Spleen (tissue), 13 donors: ENCODE measurements around the gene VAMP3. TPM values are rescaled to one million over a fixed set of nuclear protein-coding genes. Genes with fewer than 3 reads are reported as not detected.

Experiments used
- DNase-seq: peaks from one replicate; pipeline ENCODE4 v3.0.0-alpha.2; 2020
- H3K27ac ChIP-seq, 8 donors: fragments of 200-600 bp; sonication (generic) in 7 of 8; 1 replicate in 4 of 8; 2 replicates in 4 of 8; pipeline versions ENCODE4 v1.5.0 to v1.8.0; 2016 to 2021; ENCODE audit warnings: inconsistent platforms in 4 of 8, mild to moderate bottlenecking in 4 of 8, moderate library complexity in 1 of 8
- H3K27me3 ChIP-seq, 7 donors: fragments of 200-600 bp; sonication (generic) in 6 of 7; replicated peaks in 1 of 7; 1 replicate in 4 of 7; 2 replicates in 3 of 7; pipeline versions ENCODE4 v1.5.0 to v1.8.0; 2016 to 2021; ENCODE audit warnings: inconsistent platforms in 3 of 7, mild to moderate bottlenecking in 1 of 7
- H3K36me3 ChIP-seq, 6 donors: fragments of 200-600 bp; sonication (generic) in 5 of 6; 1 replicate in 4 of 6; 2 replicates in 2 of 6; pipeline versions ENCODE4 v1.5.0 to v1.8.0; 2016 to 2021; ENCODE audit warnings: inconsistent platforms in 2 of 6
- H3K4me1 ChIP-seq, 6 donors: fragments of 200-600 bp; sonication (generic) in 5 of 6; 1 replicate in 3 of 6; 2 replicates in 3 of 6; pipeline versions ENCODE4 v1.5.0 to v1.8.0; 2016 to 2021; ENCODE audit warnings: inconsistent platforms in 3 of 6
- H3K4me3 ChIP-seq, 8 donors: fragments of 200-600 bp; sonication (generic) in 7 of 8; 1 replicate in 4 of 8; 2 replicates in 4 of 8; pipeline versions ENCODE4 v1.5.0 to v1.8.0; 2016 to 2021; ENCODE audit warnings: inconsistent platforms in 4 of 8, mild to moderate bottlenecking in 4 of 8, moderate library complexity in 2 of 8
- H3K9me3 ChIP-seq, 8 donors: fragments of 200-600 bp; sonication (generic) in 7 of 8; 1 replicate in 4 of 8; 2 replicates in 4 of 8; pipeline versions ENCODE4 v1.5.0 to v1.8.0; 2016 to 2021; ENCODE audit warnings: inconsistent platforms in 4 of 8
- CTCF ChIP-seq, 11 experiments: fragments of 200-600 bp in 7 of 11; fragments of 450-650 bp in 4 of 11; sonication (generic) in 4 of 11; IDR thresholded peaks in 8 of 11; conservative IDR thresholded peaks in 3 of 11; 1 replicate in 7 of 11; 2 replicates in 4 of 11; pipeline versions ENCODE4 v1.4.0 to v1.8.0; 2016 to 2021; ENCODE audit warnings: antibody characterized with exemption in 11 of 11, inconsistent platforms in 4 of 11, mild to moderate bottlenecking in 1 of 11
- POLR2A ChIP-seq, 3 donors: fragments of 450-650 bp; IDR thresholded peaks; one replicate each; pipeline ENCODE4 v1.5.1; 2017; ENCODE audit warnings: antibody characterized with exemption in 3 of 3, mild to moderate bottlenecking in 1 of 3
- POLR2AphosphoS5 ChIP-seq, 3 donors: sonication (generic); formaldehyde crosslinking; IDR thresholded peaks; one replicate each; pipeline ENCODE4 v1.5.1; 2017; ENCODE audit warnings: antibody characterized with exemption in 3 of 3
- WGBS, 5 donors: extraction: QIAGEN DNeasy Blood & Tissue Kit in 3 of 5; methylation state at CpG; one replicate each; pipeline versions ENCODE4 v1.1.5 to v1.1.7; 2013 to 2018; 5-methylcytosine and 5-hydroxymethylcytosine counted together
- intact Hi-C: fragments of 100-400 bp; cut with DNase I; formaldehyde crosslinking; loops from one replicate; pipeline ENCODE4 v1.15.0; 2023; ENCODE audit warnings: low total_unique reads
- long read RNA-seq, 2 donors: transcript quantifications; one replicate each; lab custom pipeline, GENCODE V29; 2026
- polyA plus RNA-seq, 3 donors: library from polyadenylated mRNA; stranded (reverse); fragments of 200-250 nt; gene quantifications; one replicate each; pipeline ENCODE4 v1.2.1, GENCODE V29; 2013
- total RNA-seq, 7 donors: library from RNA; depleted of rRNA in 3 of 7; stranded (reverse); fragments of >200 nt in 3 of 7; fragmentation: NEBNext Ultra II Directional in 4 of 7; extraction: Animal tissue kit (Norgen Biotek cat#: 25700) in 4 of 7; gene quantifications; one replicate each; pipeline versions ENCODE4 v1.1.0 to v1.2.1, GENCODE V29; 2016 to 2021
- donor health status: healthy with polysubstance abuse.
- donor health status: DM: no; HTN: no; CAD: no; lungs with moderate emphysema.
- donor health status: DM: no; HTN: no; CAD: no.
- donor health status: Bipolar disorder and iron deficiency.
- donor health status: healthy.
- donor health status: DM: no; HTN: no; CAD: no.
- donor health status: DM: yes; HTN: yes; CAD: no.

The VAMP3 gene
- total RNA-seq (100 to 1,000 TPM in 3 of 7 donors, 10 to 100 TPM in 4; 71.5 to 181 (median 90.6) TPM), polyA plus RNA-seq (10 to 100 TPM; 29.9 to 52.1 (median 31.1) TPM)
- long read RNA-seq, donor 1, transcript VAMP3-201 (5 exons, 2,205 nt), result major isoform, 40 of 41 reads
- long read RNA-seq, donor 1, partial matches to known transcripts, result 0 of 41 reads
- long read RNA-seq, donor 1, other reads (novel, unspliced or antisense), result 0 of 41 reads
- long read RNA-seq, donor 2, transcript VAMP3-201 (5 exons, 2,205 nt), result major isoform, 26 of 48 reads
- long read RNA-seq, donor 2, partial matches to known transcripts, result 21 of 48 reads
- long read RNA-seq, donor 2, other reads (novel, unspliced or antisense), result 0 of 48 reads

- Histone ChIP-seq H3K4me3 (peak within 1 kb of the TSS; percentile 73 to 96 (median 89)), H3K27me3 (no peaks in the 10 kb centered on the region), H3K27ac (peak within 1 kb of the TSS; percentile 89 to 99 (median 98)), H3K4me1 (peaks cover 18 to 56% (median 40%) of the 10 kb centered on the region in 6 donors), H3K9me3 (no peaks in the 10 kb centered on the region), H3K36me3 (peaks cover 0 to 37% (median 7%) of the 10 kb centered on the region in 6 donors)
- DNase-seq, result peak; percentile 95
- 0 to 1% (median 0%) methylated on average over 44 to 97 of the region's 97 CpGs for WGBS, 5 donors
- TF ChIP-seq CTCF (IDR thresholded peaks at IDR 0.05 in 8 of 11, conservative IDR thresholded peaks at IDR 0.05 in 3 of 11) (no peak), POLR2A (IDR thresholded peaks at IDR 0.05) (peak in 1 of 3 donors; percentile 38), POLR2AphosphoS5 (IDR thresholded peaks at IDR 0.05) (peak; percentile 92 to 94 (median 94))
- intact Hi-C loops, result no loop called here
Observed at GRCh38 chr1:7770997-7771822, at the start of gene VAMP3. Gene VAMP3 (plus strand): TSS chr1:7771296. CDS start chr1:7771384, 88 bp downstream.

- Histone ChIP-seq H3K4me3 (no peak overlapping the region), H3K4me1 (peaks cover 0 to 34% (median 20%) of the 10 kb centered on the region in 6 donors), H3K27me3 (no peaks in the 10 kb centered on the region), H3K27ac (peak overlapping the region in 1 of 8 donors; percentile 28), H3K9me3 (no peaks in the 10 kb centered on the region), H3K36me3 (no peaks in the 10 kb centered on the region)
- intact Hi-C loops, result no loop called here
- no peak for DNase-seq
- WGBS, 5 donors, result 45 to 69% (median 57%) methylated on average over 5 of the region's 5 CpGs
- TF ChIP-seq POLR2AphosphoS5 (IDR thresholded peaks at IDR 0.05) (no peak), POLR2A (IDR thresholded peaks at IDR 0.05) (no peak), CTCF (IDR thresholded peaks at IDR 0.05 in 8 of 11, conservative IDR thresholded peaks at IDR 0.05 in 3 of 11) (no peak)
Observed at GRCh38 chr1:7721940-7722669, 49.0 kb upstream of the VAMP3 start.

- peaks cover 0 to 39% (median 23%) of the 10 kb centered on the region in 6 donors for H3K4me1 ChIP-seq
- no peak overlapping the region for H3K4me3 ChIP-seq
- 89 to 96% (median 92%) methylated on average over 2 of the region's 2 CpGs for WGBS, 5 donors
- H3K36me3 ChIP-seq, result no peaks in the 10 kb centered on the region
- no peaks in the 10 kb centered on the region for H3K9me3 ChIP-seq
- TF ChIP-seq POLR2AphosphoS5 (IDR thresholded peaks at IDR 0.05), result no peak
- TF ChIP-seq CTCF (IDR thresholded peaks at IDR 0.05 in 8 of 11, conservative IDR thresholded peaks at IDR 0.05 in 3 of 11), result no peak
- TF ChIP-seq POLR2A (IDR thresholded peaks at IDR 0.05), result no peak
- DNase-seq, result no peak
- no peak overlapping the region for H3K27ac ChIP-seq
- intact Hi-C loops, result no loop called here
- no peaks in the 10 kb centered on the region for H3K27me3 ChIP-seq
Observed at GRCh38 chr1:7722670-7723012, 48.5 kb upstream of the VAMP3 start.
